GM23338 (cell line): Measurements from ENCODE around the gene MUTYH.

Experiments used
- CREB1 ChIP-seq: fragments of 250-450 bp; sonication (Bioruptor Pico); IDR thresholded peaks from 2 replicates; pipeline ENCODE4 v1.5.0; 2020; ENCODE audit warnings: low read depth, mild to moderate bottlenecking, moderate library complexity
- CTCF ChIP-seq, 2 experiments: fragments of 200-600 bp in 1 of 2; sonication (generic) in 1 of 2; conservative IDR thresholded peaks; 2 replicates each; pipeline versions ENCODE4 v1.5.1 to v1.6.1; 2016 to 2017; ENCODE audit warnings: antibody characterized with exemption in 2 of 2, low read depth in 2 of 2, mild to moderate bottlenecking in 2 of 2, moderate library complexity in 1 of 2
- EZH2 ChIP-seq: fragments of 200-600 bp; sonication (generic); IDR thresholded peaks from one replicate; pipeline ENCODE4 v1.8.0; 2017; ENCODE audit warnings: antibody characterized with exemption, mild to moderate bottlenecking, low read depth; ENCODE audit not compliant: unreplicated experiment
- POLR2AphosphoS5 ChIP-seq: IDR thresholded peaks from 2 replicates; pipeline ENCODE4 v1.6.1; 2016; ENCODE audit warnings: antibody characterized with exemption, low read depth
- REST ChIP-seq: IDR thresholded peaks from one replicate; pipeline ENCODE4 v1.6.1; 2018; ENCODE audit warnings: antibody characterized with exemption; ENCODE audit not compliant: unreplicated experiment
- ZNF331 ChIP-seq: fragments of 250-450 bp; sonication (Bioruptor Pico); IDR thresholded peaks from 2 replicates; pipeline ENCODE4 v1.5.0; 2020; ENCODE audit warnings: low read depth, mild to moderate bottlenecking, moderate library complexity
- ZNF462 ChIP-seq: fragments of 250-450 bp; sonication (Bioruptor Pico); IDR thresholded peaks from 2 replicates; pipeline ENCODE4 v1.5.0; 2020; ENCODE audit warnings: mild to moderate bottlenecking, moderate library complexity

GRCh38 chr1:45348966-45349677 lies 8.9 kb upstream of the MUTYH start:
- TF ChIP-seq CTCF (conservative IDR thresholded peaks at IDR 0.05; ENCODE audit: low read depth in 2 of 2), result no peak
- TF ChIP-seq POLR2AphosphoS5, result no peak
- no peak for TF ChIP-seq CREB1 (CRISPR knock-in tag)
- no peak for TF ChIP-seq REST
- no peak for TF ChIP-seq ZNF331 (CRISPR knock-in tag)
- no peak for TF ChIP-seq EZH2
- TF ChIP-seq ZNF462 (CRISPR knock-in tag), result no peak
